Measurements from ENCODE around the gene PRSS21. TPM values are rescaled to one million over a fixed set of nuclear protein-coding genes. Genes with fewer than 3 reads are reported as not detected.

PRSS21 gene
- total RNA-seq, 1 donor from 2014 or later, result not detected

GRCh38 chr16:2854700-2855309 is 37.8 kb downstream of the PRSS21 start:
- intact Hi-C loops (cut with DNase I), result no loop called here
- DNase-seq (ENCODE audit: missing footprints) (no peak), ATAC-seq (no peak)

- DNase-seq (ENCODE audit: missing footprints) (no peak), ATAC-seq (no peak)
- intact Hi-C loops (cut with DNase I), result no loop called here
Observed at GRCh38 chr16:2855536-2855935, 38.5 kb downstream of the PRSS21 start.

DNA sequence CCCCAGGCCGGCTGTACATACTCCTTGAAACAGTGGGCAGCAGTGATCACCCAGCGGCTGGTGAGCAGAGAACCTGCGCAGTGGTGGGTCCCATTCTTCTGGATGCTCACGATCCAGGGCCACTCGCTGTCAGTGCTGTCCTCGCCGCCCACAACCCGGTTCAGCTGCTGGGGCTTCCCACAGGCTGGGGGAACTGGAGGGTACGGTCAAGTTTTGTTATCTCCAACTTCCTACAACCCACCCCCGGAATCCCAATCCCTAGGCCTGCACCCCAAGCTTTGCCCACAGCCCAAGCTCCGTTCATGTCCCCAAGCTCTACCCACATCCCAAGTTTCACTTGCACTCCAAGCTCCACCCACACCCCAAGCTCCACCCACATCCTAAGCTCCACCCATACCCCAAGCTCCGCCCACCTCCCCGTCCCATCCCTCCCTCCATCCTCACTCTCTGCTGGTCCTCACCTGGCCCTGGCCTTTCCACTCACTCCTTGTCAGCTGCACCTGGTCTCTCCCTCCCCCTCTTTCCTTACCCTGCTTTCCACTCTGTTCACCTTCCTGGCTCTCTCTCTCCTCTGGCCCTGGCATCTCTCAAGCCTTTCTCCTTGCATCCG is 39.1 kb downstream of the PRSS21 start:
- intact Hi-C loops (cut with DNase I), result no loop called here
- DNase-seq (ENCODE audit: missing footprints) (no peak), ATAC-seq (no peak)

DNA sequence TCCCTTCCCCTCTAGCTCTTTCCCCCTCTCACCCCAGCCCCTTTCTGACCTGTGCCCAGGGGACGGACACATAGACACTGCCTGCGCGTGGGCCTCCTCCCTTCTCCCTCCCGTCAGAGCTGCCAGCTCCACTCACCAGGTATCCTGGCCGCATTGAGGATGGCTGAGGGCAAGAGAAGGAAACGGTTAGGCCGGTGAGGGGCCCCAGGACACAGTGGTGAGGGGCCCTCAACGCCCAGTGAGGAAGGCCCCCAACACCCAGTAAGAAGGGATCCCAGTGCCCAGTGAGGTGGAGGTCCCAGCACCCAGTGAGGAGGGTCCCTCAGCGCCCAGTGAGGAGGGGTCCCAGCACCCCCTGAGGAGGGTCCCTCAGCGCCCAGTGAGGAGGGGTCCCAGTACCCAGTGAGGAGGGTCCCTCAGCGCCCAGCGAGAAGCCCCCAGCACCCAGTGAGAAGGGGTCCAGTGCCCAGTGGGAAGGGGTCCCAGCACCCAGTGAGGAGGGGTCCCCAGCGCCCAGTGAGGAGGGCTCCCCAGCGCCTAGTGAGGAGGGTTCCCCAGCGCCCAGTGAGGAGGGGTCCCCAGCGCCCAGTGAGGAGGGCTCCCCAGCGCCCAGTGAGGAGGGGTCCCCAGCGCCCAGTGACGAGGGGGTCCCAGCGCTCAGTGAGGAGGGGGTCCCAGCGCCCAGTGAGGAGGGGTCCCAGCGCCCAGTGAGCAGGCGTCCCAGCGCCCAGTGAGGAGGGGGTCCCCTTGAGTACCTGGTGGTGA is 39.8 kb downstream of the PRSS21 start:
- ATAC-seq (no peak), DNase-seq (ENCODE audit: missing footprints) (no peak)
- intact Hi-C loops (cut with DNase I), result no loop called here

DNA sequence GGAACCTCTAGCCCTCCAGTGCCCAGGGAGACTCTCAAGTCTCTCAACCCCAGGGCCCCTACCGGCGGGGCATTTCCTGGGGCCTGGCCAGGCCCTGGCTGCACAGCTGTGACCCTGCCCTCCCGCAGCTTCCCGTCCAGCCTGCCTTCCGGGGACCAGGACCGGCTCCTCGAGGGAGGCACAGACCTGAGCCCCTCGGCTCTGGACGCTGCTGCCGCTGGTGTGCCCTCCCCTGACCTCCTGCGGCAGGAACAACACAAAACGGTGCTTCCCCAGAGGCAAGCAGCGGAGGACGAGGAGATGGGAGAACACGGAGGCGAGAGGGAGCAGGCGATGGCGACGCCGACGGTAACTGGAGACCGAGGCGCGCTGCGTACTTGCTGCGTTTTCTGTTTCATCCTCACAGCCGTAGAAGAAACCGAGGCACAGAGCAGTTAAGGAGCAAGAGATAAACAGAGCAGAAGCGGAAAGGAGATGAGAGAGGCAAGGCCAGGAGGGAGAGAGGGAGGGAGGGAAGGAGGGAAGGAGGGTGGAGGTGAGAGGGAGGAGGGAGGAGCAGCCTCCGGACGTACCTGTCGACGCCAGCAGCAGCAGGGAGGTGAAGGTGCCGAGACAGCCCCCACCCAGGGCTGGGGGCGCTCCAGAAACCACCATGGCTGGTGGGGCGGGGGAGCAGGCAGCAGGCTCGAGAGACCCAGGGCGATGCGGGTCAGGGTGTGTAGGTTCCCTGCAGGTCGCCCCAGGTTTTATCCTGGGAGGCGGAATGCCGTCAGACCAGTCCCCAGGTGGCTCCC is 40.6 kb downstream of the PRSS21 start, which contains the start of gene PRSS22:
Gene PRSS22 (minus strand): TSS at position 720 of the 794 bp plus-strand sequence. CDS start 66 bp downstream, at position 654.
- intact Hi-C loops (cut with DNase I), result no loop called here
- ATAC-seq, result no peak
- DNase-seq (ENCODE audit: missing footprints), result no peak

GRCh38 chr16:2858245-2859025 is 41.4 kb downstream of the PRSS21 start:
- intact Hi-C loops (cut with DNase I), result no loop called here
- DNase-seq (ENCODE audit: missing footprints) (no peak), ATAC-seq (no peak)

- DNase-seq (ENCODE audit: missing footprints) (no peak), ATAC-seq (no peak)
- intact Hi-C loops (cut with DNase I), result loop anchor here (10.0 kb wide), 1 partner anchor 165 kb away; no protein-coding TSS in a partner anchor
Observed at GRCh38 chr16:2859686-2860265, 42.7 kb downstream of the PRSS21 start.

DNA sequence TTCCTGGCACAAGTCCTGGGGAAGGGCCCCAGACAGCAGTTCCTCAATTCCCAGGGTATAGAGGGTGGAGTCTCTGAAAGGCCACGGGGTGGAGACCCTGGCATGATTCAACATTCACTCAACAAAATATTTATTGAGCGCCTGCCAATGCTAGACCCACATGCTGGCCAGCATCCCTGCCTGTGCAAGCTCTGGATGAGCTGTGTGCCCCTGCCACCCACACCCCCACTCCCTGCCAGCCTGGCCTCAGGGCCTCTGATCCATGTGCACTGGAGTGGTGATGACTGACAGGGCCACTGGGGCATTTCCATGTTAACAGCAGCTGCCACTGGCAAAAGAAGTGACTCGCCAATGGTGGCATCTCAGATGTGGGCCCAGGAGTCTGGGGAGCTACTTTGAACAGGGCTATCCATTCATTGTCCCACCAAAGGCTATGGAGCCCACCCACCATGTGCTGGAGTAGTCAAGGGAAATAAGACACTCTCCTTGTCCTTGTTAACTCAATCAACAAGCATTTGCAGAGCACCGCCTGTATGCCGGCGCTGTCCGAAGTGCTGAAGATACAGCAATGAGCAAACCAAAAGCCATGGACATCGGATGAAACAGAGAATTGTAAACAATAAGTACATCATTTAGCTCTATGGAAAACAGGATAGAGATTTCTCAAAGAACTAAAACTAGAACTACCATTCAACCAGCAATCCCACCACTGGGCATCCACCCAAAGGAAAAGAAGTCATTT is 44.0 kb downstream of the PRSS21 start:
- intact Hi-C loops (cut with DNase I), result loop anchor here (10.0 kb wide), 1 partner anchor 166 kb away; no protein-coding TSS in a partner anchor
- ATAC-seq (no peak), DNase-seq (ENCODE audit: missing footprints) (no peak)

DNA sequence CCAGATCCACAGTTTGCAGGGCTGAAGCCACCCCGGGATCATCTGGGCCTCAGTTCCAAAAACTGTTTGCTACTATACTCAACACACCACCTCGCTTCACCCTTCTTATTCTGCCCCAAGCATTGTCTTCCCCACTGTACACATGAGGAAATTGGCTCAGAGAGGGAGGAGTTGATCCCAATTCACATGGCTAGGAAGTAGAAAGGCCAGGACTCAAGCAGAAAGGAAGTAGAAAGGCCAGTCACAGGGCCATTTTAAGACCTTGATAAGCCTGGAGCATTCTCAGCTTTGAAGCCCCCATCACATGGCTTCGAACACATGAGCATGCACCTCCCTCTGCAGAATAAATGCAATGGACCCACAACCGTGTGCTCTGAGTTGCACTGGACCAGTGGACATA is 48.6 kb downstream of the PRSS21 start:
- intact Hi-C loops (cut with DNase I), result loop anchor here (10.0 kb wide), 1 partner anchor 171 kb away; no protein-coding TSS in a partner anchor
- DNase-seq (ENCODE audit: missing footprints) (no peak), ATAC-seq (no peak)

- ATAC-seq, result no peak
- intact Hi-C loops (cut with DNase I), result loop anchor here (10.0 kb wide), 1 partner anchor 172 kb away; no protein-coding TSS in a partner anchor
- DNase-seq (ENCODE audit: missing footprints), result no peak
Observed at GRCh38 chr16:2866431-2866830, 49.4 kb downstream of the PRSS21 start.

GRCh38 chr16:2867661-2867986 is 50.6 kb downstream of the PRSS21 start:
- intact Hi-C loops (cut with DNase I), result loop anchor here (10.0 kb wide), 1 partner anchor 173 kb away; no protein-coding TSS in a partner anchor
- ATAC-seq, result no peak
- no peak for DNase-seq (ENCODE audit: missing footprints)

GRCh38 chr16:2867987-2868789 is 51.2 kb downstream of the PRSS21 start:
- peak; percentile 96 for DNase-seq (ENCODE audit: missing footprints)
- peak; percentile 98 for ATAC-seq
- intact Hi-C loops (cut with DNase I), result loop anchor here (1.0 to 10.0 kb wide), 4 partner anchors 29 to 173 kb away; partner anchors contain the start of genes ELOB and SRRM2

Other genes with a start within 250 kb of the PRSS21 start
- gene KCTD5, start 134.7 kb upstream of the PRSS21 start, total RNA-seq, result 10.5 TPM
- gene PRSS27, start 97.0 kb upstream of the PRSS21 start, total RNA-seq, result 0.30 TPM
- gene SRRM2, start 64.6 kb upstream of the PRSS21 start, total RNA-seq, result 239 TPM
- gene ELOB, start 40.0 kb upstream of the PRSS21 start, total RNA-seq, result 336 TPM
- not detected for gene PRSS33, start 29.7 kb upstream of the PRSS21 start, total RNA-seq
- not detected for gene PRSS41, start 18.8 kb upstream of the PRSS21 start, total RNA-seq
- gene ZG16B, start 13.1 kb downstream of the PRSS21 start, total RNA-seq, result 0.35 TPM
- gene PRSS22, start 40.9 kb downstream of the PRSS21 start, total RNA-seq, result not detected
- 31.3 TPM for gene FLYWCH2, start 66.0 kb downstream of the PRSS21 start, total RNA-seq
- gene FLYWCH1, start 94.7 kb downstream of the PRSS21 start, total RNA-seq, result 34.5 TPM
- gene KREMEN2, start 147.0 kb downstream of the PRSS21 start, total RNA-seq, result not detected
- gene PAQR4, start 152.1 kb downstream of the PRSS21 start, total RNA-seq, result 11.4 TPM
- gene PKMYT1, start 163.2 kb downstream of the PRSS21 start, total RNA-seq, result 2.9 TPM
- 0.32 TPM for gene CLDN9, start 195.7 kb downstream of the PRSS21 start, total RNA-seq
- gene CLDN6, start 200.9 kb downstream of the PRSS21 start, total RNA-seq, result not detected
- gene TNFRSF12A, start 203.1 kb downstream of the PRSS21 start, total RNA-seq, result 42.8 TPM
- gene HCFC1R1, start 206.7 kb downstream of the PRSS21 start, total RNA-seq, result 68.6 TPM
- 12.9 TPM for gene THOC6, start 206.8 kb downstream of the PRSS21 start, total RNA-seq
- gene BICDL2, start 219.7 kb downstream of the PRSS21 start, total RNA-seq, result not detected
- 1.7 TPM for gene MMP25, start 229.3 kb downstream of the PRSS21 start, total RNA-seq
- gene IL32, start 248.4 kb downstream of the PRSS21 start, total RNA-seq, result 57.8 TPM

All from Right ventricle myocardium inferior (tissue), 1 donor.